LNCAP (cell line): ENCODE results near the gene PPP1R15B.

Source experiments
- CTCF ChIP-seq: fragments of 450-650 bp; IDR thresholded peaks from 2 replicates; pipeline ENCODE4 v1.5.1; 2017; ENCODE audit warnings: mild to moderate bottlenecking

Gene PPP1R15B

GRCh38 chr1:204424621-204425020, 13.0 kb upstream of the PPP1R15B start:
- TF ChIP-seq CTCF, result no peak

GRCh38 chr1:204421441-204421840, 9.8 kb upstream of the PPP1R15B start:
- TF ChIP-seq CTCF, result no peak

GRCh38 chr1:204420039-204421004, 8.7 kb upstream of the PPP1R15B start:
- no peak for TF ChIP-seq CTCF

- TF ChIP-seq CTCF, result no peak
Measured at GRCh38 chr1:204419064-204419403, 7.4 kb upstream of the PPP1R15B start.

GRCh38 chr1:204418174-204419063, 6.8 kb upstream of the PPP1R15B start:
- no peak for TF ChIP-seq CTCF

GRCh38 chr1:204417074-204417997, 5.7 kb upstream of the PPP1R15B start:
- TF ChIP-seq CTCF, result no peak

- TF ChIP-seq CTCF, result no peak
Measured at GRCh38 chr1:204416589-204417073, 5.0 kb upstream of the PPP1R15B start.
